Naive thymus-derived CD4-positive, alpha-beta T cell (primary cell): ENCODE data around the gene DNAH11. TPM values are rescaled to one million over a fixed set of nuclear protein-coding genes. Genes with fewer than 3 reads are reported as not detected.
A peak's percentile ranks its signal among the peaks of the same experiment; 100 is the strongest.

Experiments used
- ATAC-seq: fragments of 150-1000 bp; cut with Tn5 transposase; 2 replicates; pipeline ENCODE4 v1.10.0; 2021; ENCODE audit warnings: mild to moderate bottlenecking, moderate library complexity
- CTCF ChIA-PET: fragments of 350-600 bp; sonication (Branson Sonifier 250); formaldehyde crosslinking; loops from one replicate; lab custom pipeline; 2021; ENCODE audit warnings: antibody characterized with exemption; lab: Charles Lee
- POLR2A ChIA-PET: fragments of 350-600 bp; sonication (Branson Sonifier 250); formaldehyde crosslinking; loops from one replicate; lab custom pipeline; 2021; ENCODE audit warnings: antibody characterized with exemption, inconsistent platforms; lab: Charles Lee
- DNase-seq, 9 donors: peaks; one replicate each; pipeline versions ENCODE4 v3.0.0 to v3.0.0-alpha.2; 2020 to 2022; ENCODE audit warnings: mixed read lengths in 1 of 9
- H3K27ac ChIP-seq: one replicate; pipeline ENCODE4 v1.7.0; 2013; ENCODE audit warnings: mild to moderate bottlenecking, low read depth, low read length, moderate library complexity
- H3K27me3 ChIP-seq, 2 donors: one replicate each; pipeline ENCODE4 v1.7.0; 2013; ENCODE audit warnings: low read length in 2 of 2, mild to moderate bottlenecking in 2 of 2, moderate library complexity in 2 of 2; ENCODE audit not compliant: control insufficient read depth in 2 of 2, insufficient read depth in 2 of 2
- H3K36me3 ChIP-seq, 3 experiments: 1 replicate in 2 of 3; 2 replicates in 1 of 3; pipeline ENCODE4 v1.7.0; 2013; ENCODE audit warnings: low read length in 3 of 3, mild to moderate bottlenecking in 3 of 3, moderate library complexity in 1 of 3; ENCODE audit not compliant: insufficient read depth in 3 of 3, control insufficient read depth in 2 of 3
- H3K4me1 ChIP-seq, 2 donors: one replicate each; pipeline ENCODE4 v1.7.0; 2013; ENCODE audit warnings: low read length in 2 of 2, mild to moderate bottlenecking in 2 of 2, moderate library complexity in 1 of 2; ENCODE audit not compliant: control insufficient read depth in 2 of 2, insufficient read depth in 2 of 2
- H3K4me3 ChIP-seq: 2 replicates; pipeline ENCODE4 v1.7.0; 2013; ENCODE audit warnings: mild to moderate bottlenecking, low read length
- H3K9me3 ChIP-seq, 3 experiments: 1 replicate in 2 of 3; 2 replicates in 1 of 3; pipeline ENCODE4 v1.7.0; 2013; ENCODE audit warnings: low read length in 3 of 3; ENCODE audit not compliant: control insufficient read depth in 2 of 3
- H3K27ac Mint-ChIP-seq, 9 donors: one replicate each; pipeline ENCODE4 v1.8.0; 2020 to 2022; ENCODE audit warnings: mixed read lengths in 9 of 9, mild to moderate bottlenecking in 8 of 9, moderate library complexity in 5 of 9, inconsistent platforms in 2 of 9
- H3K27me3 Mint-ChIP-seq, 5 donors: one replicate each; pipeline ENCODE4 v1.8.0; 2021 to 2022; ENCODE audit warnings: mixed read lengths in 5 of 5, mild to moderate bottlenecking in 1 of 5
- H3K36me3 Mint-ChIP-seq, 5 donors: one replicate each; pipeline ENCODE4 v1.8.0; 2020 to 2022; ENCODE audit warnings: mixed read lengths in 5 of 5, mild to moderate bottlenecking in 3 of 5, inconsistent platforms in 1 of 5
- H3K4me1 Mint-ChIP-seq, 7 donors: one replicate each; pipeline ENCODE4 v1.8.0; 2020 to 2022; ENCODE audit warnings: mixed read lengths in 7 of 7, mild to moderate bottlenecking in 3 of 7, inconsistent platforms in 1 of 7
- H3K4me3 Mint-ChIP-seq, 10 donors: one replicate each; pipeline ENCODE4 v1.8.0; 2020 to 2022; ENCODE audit warnings: mild to moderate bottlenecking in 10 of 10, mixed read lengths in 10 of 10, moderate library complexity in 6 of 10, inconsistent platforms in 2 of 10
- H3K9me3 Mint-ChIP-seq, 11 donors: one replicate each; pipeline ENCODE4 v1.8.0; 2020 to 2022; ENCODE audit warnings: mixed read lengths in 11 of 11, mild to moderate bottlenecking in 4 of 11, inconsistent platforms in 1 of 11, moderate library complexity in 1 of 11
- intact Hi-C, 2 donors: fragments of 100-400 bp; cut with micrococcal nuclease; formaldehyde crosslinking; loops; one replicate each; pipeline ENCODE4 v1.15.1; 2023
- polyA plus RNA-seq, 2 donors: library from polyadenylated mRNA; unstranded; fragments of 300-500 nt; fragmentation: Illumina TruSeq; gene quantifications; one replicate each; pipeline ENCODE4 v1.2.3, GENCODE V29; 2021
- total RNA-seq, 6 experiments: library from RNA in 5 of 6; stranded (reverse) in 5 of 6; gene quantifications; 1 replicate in 5 of 6; 2 replicates in 1 of 6; pipeline ENCODE4 v1.2.3 and lab custom pipeline; 2021 to 2026

Gene DNAH11
- total and polyA plus RNA-seq, 7 experiments from 2014 or later = 0.02 to 8.1 (median 0.22) TPM; not detected in 1

DNA sequence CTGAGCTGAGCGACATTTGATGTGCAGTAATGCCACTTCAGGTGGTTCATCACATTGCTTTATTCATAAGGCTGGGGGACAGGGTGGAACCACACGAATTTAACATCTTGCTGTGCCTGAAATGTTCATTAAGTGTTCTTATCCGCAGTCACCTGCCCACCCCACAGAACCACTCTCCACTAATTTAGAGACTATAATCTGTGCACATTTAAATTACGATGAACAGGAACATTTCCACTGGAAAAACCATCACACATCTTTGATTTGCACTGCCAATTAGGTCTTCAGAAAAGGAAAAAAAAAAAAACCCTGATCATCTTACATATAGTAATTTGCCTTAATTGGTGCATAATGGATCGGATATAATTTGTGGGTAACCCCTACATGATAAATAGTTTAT lies 400.6 kb downstream of the DNAH11 start:
- peaks cover 0 to 6% (median 5%) of the 10 kb centered on the region in 5 donors for H3K36me3 Mint-ChIP-seq
- peaks cover 36 to 88% (median 73%) of the 10 kb centered on the region in 7 donors for H3K4me1 Mint-ChIP-seq
- Histone ChIP-seq H3K4me3 (no peak overlapping the region), H3K27ac (no peak overlapping the region), H3K36me3 (peaks cover 0 to 3% (median 0%) of the 10 kb centered on the region in 3 experiments), H3K27me3 (no peaks in the 10 kb centered on the region), H3K9me3 (no peaks in the 10 kb centered on the region), H3K4me1 (peaks cover 0 to 37% of the 10 kb centered on the region in 2 donors)
- DNase-seq = no peak
- H3K4me3 Mint-ChIP-seq = peak overlapping the region; percentile 1 to 92 (median 70)
- peaks cover 0 to 8% (median 0%) of the 10 kb centered on the region in 5 donors for H3K27me3 Mint-ChIP-seq
- H3K27ac Mint-ChIP-seq = peak overlapping the region in 1 of 9 donors; percentile 36
- intact Hi-C loops = loop anchor here in 1 of 2 donors (10.0 kb wide), 1 partner anchor 1071 kb away; the partner anchor contains the start of gene HYCC1
- ATAC-seq = no peak
- ChIA-PET POLR2A (interaction anchor here (0.6 to 1.1 kb wide), 3 partner anchors 12 to 32 kb away, joined by 3 to 5 read pairs (median 3); no protein-coding TSS in a partner anchor), CTCF (interaction anchor here (0.6 to 0.8 kb wide), 2 partner anchors 31 to 136 kb away, joined by 3 to 4 read pairs; no protein-coding TSS in a partner anchor)
- no peaks in the 10 kb centered on the region for H3K9me3 Mint-ChIP-seq

DNA sequence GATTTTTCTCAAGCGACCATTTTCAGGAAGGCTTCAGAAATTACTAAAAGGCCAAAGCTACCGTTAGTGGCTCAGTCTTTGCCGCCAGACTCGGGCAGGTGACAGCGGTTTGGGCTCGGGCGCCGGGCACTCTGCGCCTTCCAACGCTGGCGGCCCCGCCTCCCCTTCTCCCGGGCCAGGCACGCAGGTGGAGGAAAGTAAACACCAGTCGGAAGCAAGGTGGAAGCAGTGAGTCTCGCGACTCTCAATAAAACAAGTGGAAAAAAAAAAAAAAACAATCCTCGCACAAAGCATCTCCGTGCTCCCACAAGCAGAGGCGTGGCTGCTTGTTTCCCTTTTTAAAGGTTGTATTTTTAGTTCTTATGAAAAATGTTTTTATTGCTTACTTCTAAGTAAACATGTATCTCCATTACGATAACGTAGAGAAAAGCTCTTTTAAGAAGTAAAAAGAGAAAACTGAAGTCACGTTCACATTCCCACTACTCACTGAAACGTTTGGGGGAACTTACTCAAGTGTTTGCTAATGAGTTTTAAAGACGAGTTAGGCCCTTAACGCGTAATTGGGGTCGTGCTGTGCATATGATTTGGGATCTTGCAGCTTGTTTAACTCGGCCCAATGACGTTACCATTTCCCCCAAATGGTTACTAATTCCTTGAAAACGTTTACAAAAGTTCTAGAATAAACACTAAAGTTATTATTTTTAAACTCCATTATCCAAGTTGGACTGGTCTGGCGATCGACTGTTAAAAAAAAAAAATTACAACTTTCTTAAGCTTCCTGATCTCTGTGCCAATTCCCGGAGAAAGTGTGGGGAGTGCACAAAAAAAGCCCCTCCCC lies 402.0 kb downstream of the DNAH11 start:
- no peaks in the 10 kb centered on the region for H3K9me3 Mint-ChIP-seq
- peaks cover 0 to 3% (median 0%) of the 10 kb centered on the region in 5 donors for H3K36me3 Mint-ChIP-seq
- peaks cover 0 to 3% (median 0%) of the 10 kb centered on the region in 3 experiments for H3K36me3 ChIP-seq
- H3K4me3 Mint-ChIP-seq = peak overlapping the region; percentile 86 to 95 (median 92)
- H3K4me3 ChIP-seq = peak overlapping the region; percentile 57
- peak overlapping the region; percentile 56 for H3K27ac ChIP-seq
- peak; percentile 19 for ATAC-seq
- no peaks in the 10 kb centered on the region for H3K9me3 ChIP-seq
- POLR2A ChIA-PET = interaction anchor here (0.5 to 1.2 kb wide), 9 partner anchors 10 to 585 kb away, joined by 3 to 12 read pairs (median 3); partner anchors contain the start of gene SP4
- H3K4me1 ChIP-seq = peaks cover 0 to 33% of the 10 kb centered on the region in 2 donors
- peak in 7 of 9 donors; percentile 22 to 66 (median 31) for DNase-seq
- peaks cover 0 to 16% (median 0%) of the 10 kb centered on the region in 5 donors for H3K27me3 Mint-ChIP-seq
- peaks cover 31 to 87% (median 68%) of the 10 kb centered on the region in 7 donors for H3K4me1 Mint-ChIP-seq
- no peaks in the 10 kb centered on the region for H3K27me3 ChIP-seq
- H3K27ac Mint-ChIP-seq = peak overlapping the region; percentile 52 to 89 (median 80)
- CTCF ChIA-PET = interaction anchor here (0.5 to 1.0 kb wide), 4 partner anchors 9 to 274 kb away, joined by 3 read pairs; no protein-coding TSS in a partner anchor
- intact Hi-C loops = loop anchor here (1.0 to 10.0 kb wide), 9 partner anchors 22 to 1162 kb away; partner anchors contain the start of genes HYCC1 (in 1 of the 2), KLHL7 (in 1 of the 2) and TOMM7 (in 1 of the 2)

DNA sequence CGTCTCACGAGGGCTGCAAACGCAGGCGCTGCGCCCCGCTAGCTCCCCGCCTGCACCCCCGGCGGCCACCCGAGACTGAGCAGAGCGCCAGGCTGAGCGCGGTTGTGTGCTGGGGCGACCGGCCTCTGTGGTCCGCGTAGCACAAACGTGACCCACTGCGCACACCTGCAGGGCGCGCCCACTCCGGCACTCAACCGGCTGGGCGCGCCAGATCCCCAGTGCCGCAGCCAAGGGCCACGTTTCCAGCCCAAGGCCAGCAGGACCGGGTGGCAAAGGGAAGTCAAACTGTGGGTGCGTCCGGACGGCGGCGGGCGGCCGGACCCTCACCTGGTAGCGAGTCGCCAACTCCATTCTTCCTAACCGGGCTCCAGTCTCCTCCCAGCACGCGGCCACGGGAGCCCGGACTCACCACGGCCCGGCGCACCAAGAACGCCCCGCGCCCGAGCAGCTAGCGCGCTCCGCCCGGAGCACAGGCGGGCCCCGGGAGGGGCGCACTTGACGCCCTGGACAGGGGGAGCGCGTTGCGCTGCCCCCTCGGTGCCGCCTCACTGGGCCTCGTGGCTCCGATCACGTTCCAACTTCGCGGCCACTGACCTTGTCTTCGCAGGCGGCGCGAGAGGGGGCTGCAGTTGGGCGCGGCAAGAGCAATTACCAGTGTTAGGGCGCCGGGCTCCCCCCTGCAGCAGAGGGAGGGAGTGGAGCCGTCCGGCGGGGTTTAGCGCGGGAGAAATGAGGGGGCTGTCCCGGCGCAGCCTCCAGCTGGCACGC lies 402.8 kb downstream of the DNAH11 start, which contains the start of gene CDCA7L:
CDCA7L (minus strand) TSS at position 446 of the 768 bp plus-strand sequence; CDS start at position 351, 95 bp downstream.
- Mint-ChIP-seq H3K4me3 (peak within 1 kb of the TSS; percentile 86 to 95 (median 92)), H3K9me3 (no peaks in the 10 kb centered on the region), H3K27ac (peak within 1 kb of the TSS; percentile 60 to 87 (median 75)), H3K36me3 (peaks cover 0 to 3% (median 0%) of the 10 kb centered on the region in 5 donors), H3K27me3 (peaks cover 0 to 20% (median 0%) of the 10 kb centered on the region in 5 donors), H3K4me1 (peaks cover 29 to 80% (median 63%) of the 10 kb centered on the region in 7 donors)
- ChIA-PET POLR2A (interaction anchor here (0.6 to 1.2 kb wide), 7 partner anchors 33 to 877 kb away, joined by 3 to 12 read pairs (median 4); partner anchors contain the start of genes SP4 and TOMM7), CTCF (interaction anchor here (0.5 to 1.0 kb wide), 4 partner anchors 10 to 275 kb away, joined by 3 read pairs; no protein-coding TSS in a partner anchor)
- Histone ChIP-seq H3K9me3 (no peaks in the 10 kb centered on the region), H3K27me3 (no peaks in the 10 kb centered on the region), H3K27ac (peak within 1 kb of the TSS; percentile 56), H3K36me3 (peaks cover 0 to 3% (median 0%) of the 10 kb centered on the region in 3 experiments), H3K4me3 (peak within 1 kb of the TSS; percentile 57), H3K4me1 (peaks cover 0 to 33% of the 10 kb centered on the region in 2 donors)
- ATAC-seq (peak; percentile 85), DNase-seq (peak; percentile 40 to 77 (median 66))
- intact Hi-C loops = loop anchor here (1.0 to 10.0 kb wide), 9 partner anchors 21 to 1162 kb away; partner anchors contain the start of genes HYCC1 (in 1 of the 2), KLHL7 (in 1 of the 2) and TOMM7 (in 1 of the 2)

DNA sequence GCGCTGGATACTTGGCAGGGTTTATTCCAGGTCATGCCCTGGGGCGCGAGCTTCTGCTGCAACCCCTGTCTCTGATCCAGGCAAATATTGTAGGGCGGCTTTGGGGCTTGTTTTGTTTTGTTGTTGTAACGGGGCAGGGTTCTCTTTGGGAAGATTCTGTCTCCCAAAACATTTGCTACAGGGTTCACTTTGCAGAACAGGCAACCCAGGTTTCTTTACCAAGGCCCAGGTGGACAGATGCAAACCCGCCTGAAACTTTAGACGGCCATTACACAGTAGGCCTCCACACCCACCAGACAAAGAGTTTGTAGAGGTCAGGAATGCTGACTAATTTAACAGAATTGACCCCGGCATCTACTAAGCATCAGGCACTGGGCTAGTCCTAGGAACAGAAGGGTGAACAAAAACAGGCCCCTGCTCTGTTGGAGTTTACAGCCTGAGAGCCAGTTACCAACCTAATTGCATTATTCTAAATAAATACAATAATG lies 403.4 kb downstream of the DNAH11 start:
- Mint-ChIP-seq H3K9me3 (no peaks in the 10 kb centered on the region), H3K27ac (peak overlapping the region in 7 of 9 donors; percentile 15 to 85 (median 71)), H3K4me3 (peak overlapping the region; percentile 86 to 95 (median 92))

DNA sequence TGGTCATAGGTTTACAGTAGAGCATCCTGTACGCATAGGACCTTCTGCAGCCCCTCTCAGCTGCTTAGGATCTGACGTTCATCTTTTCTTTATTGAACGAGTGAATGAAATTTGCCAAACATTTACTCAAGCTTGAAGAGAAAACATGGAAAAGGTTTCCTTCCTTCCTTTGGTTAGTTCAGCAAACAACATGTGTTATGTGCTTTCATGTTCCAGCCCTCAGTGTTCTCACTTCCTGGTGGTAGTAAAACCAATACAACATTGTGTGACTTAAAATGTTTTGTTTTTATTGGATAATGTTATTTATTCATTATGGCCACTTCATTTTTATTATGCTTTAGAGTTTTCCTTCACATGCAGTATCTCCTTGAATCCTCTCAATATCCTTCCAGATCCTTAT lies 404.2 kb downstream of the DNAH11 start:
- DNase-seq (no peak), ATAC-seq (no peak)
- Mint-ChIP-seq H3K4me3 (peak overlapping the region in 9 of 10 donors; percentile 1 to 46 (median 16)), H3K27me3 (peaks cover 0 to 22% (median 0%) of the 10 kb centered on the region in 5 donors), H3K9me3 (no peaks in the 10 kb centered on the region), H3K4me1 (peaks cover 20 to 65% (median 50%) of the 10 kb centered on the region in 7 donors), H3K36me3 (peaks cover 0 to 3% (median 0%) of the 10 kb centered on the region in 5 donors), H3K27ac (peak overlapping the region in 4 of 9 donors; percentile 2 to 76 (median 18))
- peaks cover 0 to 24% of the 10 kb centered on the region in 2 donors for H3K4me1 ChIP-seq
- ChIA-PET POLR2A (interaction anchor here (0.7 kb wide), 1 partner anchor 18 kb away, joined by 3 read pairs; no protein-coding TSS in a partner anchor), CTCF (no interaction called here)
- H3K9me3 ChIP-seq = no peaks in the 10 kb centered on the region
- H3K4me3 ChIP-seq = no peak overlapping the region
- H3K27me3 ChIP-seq = no peaks in the 10 kb centered on the region
- H3K36me3 ChIP-seq = peaks cover 0 to 3% (median 0%) of the 10 kb centered on the region in 3 experiments
- no peak overlapping the region for H3K27ac ChIP-seq
- intact Hi-C loops = loop anchor here (2.0 to 10.0 kb wide), 3 partner anchors 48 to 1160 kb away; partner anchors contain the start of genes HYCC1 (in 1 of the 2) and KLHL7 (in 1 of the 2)

More for the DNA sequence above, 403.4 kb downstream of the DNAH11 start:
- Mint-ChIP-seq H3K27me3 (peaks cover 0 to 20% (median 0%) of the 10 kb centered on the region in 5 donors), H3K36me3 (peaks cover 0 to 3% (median 0%) of the 10 kb centered on the region in 5 donors), H3K4me1 (peaks cover 27 to 73% (median 58%) of the 10 kb centered on the region in 7 donors)
- ChIA-PET POLR2A (interaction anchor here (0.7 to 1.2 kb wide), 2 partner anchors 78 to 877 kb away, joined by 3 read pairs; partner anchors contain the start of gene TOMM7), CTCF (no interaction called here)
- H3K9me3 ChIP-seq = no peaks in the 10 kb centered on the region
- H3K4me1 ChIP-seq = peaks cover 0 to 32% of the 10 kb centered on the region in 2 donors
- ATAC-seq (no peak), DNase-seq (no peak)
- peaks cover 0 to 3% (median 0%) of the 10 kb centered on the region in 3 experiments for H3K36me3 ChIP-seq
- H3K27me3 ChIP-seq = no peaks in the 10 kb centered on the region
- H3K4me3 ChIP-seq = peak overlapping the region; percentile 57
- intact Hi-C loops = loop anchor here (2.0 to 10.0 kb wide), 3 partner anchors 47 to 1161 kb away; partner anchors contain the start of genes HYCC1 (in 1 of the 2) and KLHL7 (in 1 of the 2)
- H3K27ac ChIP-seq = no peak overlapping the region
